IMR-90 (cell line): ENCODE results near the gene KCNT2. TPM values are rescaled to one million over a fixed set of nuclear protein-coding genes. Genes with fewer than 3 reads are reported as not detected.

Source experiments
- ATAC-seq: fragments of 200-7000 bp; cut with Tn5 transposase; 2 replicates; pipeline ENCODE4 v1.9.1; 2020; ENCODE audit warnings: low read depth, mild to moderate bottlenecking, moderate library complexity
- BruUV-seq: library from RNA; stranded (reverse); fragments of 400-500 nt; replicated peaks from 2 replicates; lab custom pipeline; 2021; lab: Mats Ljungman, UMichigan
- CTCF ChIA-PET: fragments of 300-600 bp; formaldehyde crosslinking; extraction: SDS; loops from one replicate; lab custom pipeline; 2021; ENCODE audit warnings: antibody characterized with exemption; lab: Yijun Ruan, JAX
- POLR2A ChIA-PET: fragments of 300-600 bp; sonication (Branson Sonifier 250); formaldehyde crosslinking; loops from one replicate; lab custom pipeline; 2022; ENCODE audit warnings: antibody characterized with exemption; ENCODE audit not compliant: unreplicated experiment; lab: Charles Lee
- DNase-seq: peaks from one replicate; pipeline ENCODE4 v3.0.0; 2013
- H2AFZ ChIP-seq: replicated peaks from 2 replicates; pipeline ENCODE3; 2013; ENCODE audit warnings: low read length, mild to moderate bottlenecking; ENCODE audit not compliant: poor library complexity
- H2AK5ac ChIP-seq: 2 replicates; pipeline ENCODE4 v1.6.1; 2013; ENCODE audit warnings: low read depth, low read length, inconsistent platforms
- H2AK9ac ChIP-seq: replicated peaks from 2 replicates; pipeline ENCODE3; 2013; ENCODE audit warnings: mild to moderate bottlenecking, low read depth, low read length, moderate library complexity; ENCODE audit not compliant: poor library complexity
- H2BK120ac ChIP-seq: 2 replicates; pipeline ENCODE4 v1.6.1; 2013; ENCODE audit warnings: low read depth, low read length, inconsistent platforms
- H2BK15ac ChIP-seq: 3 replicates; pipeline ENCODE4 v1.6.1; 2013; ENCODE audit warnings: low read depth, low read length, inconsistent platforms
- H2BK20ac ChIP-seq: 2 replicates; pipeline ENCODE4 v1.6.1; 2013; ENCODE audit warnings: low read depth, mild to moderate bottlenecking, inconsistent platforms, low read length, moderate library complexity
- H2BK5ac ChIP-seq: 2 replicates; pipeline ENCODE4 v1.6.1; 2013; ENCODE audit warnings: mild to moderate bottlenecking, low read depth, low read length, inconsistent platforms; ENCODE audit not compliant: poor library complexity, severe bottlenecking
- H3K14ac ChIP-seq: replicated peaks from 2 replicates; pipeline ENCODE4 v1.6.1; 2013; ENCODE audit warnings: low read depth, low read length, inconsistent platforms
- H3K18ac ChIP-seq: 2 replicates; pipeline ENCODE4 v1.6.1; 2013; ENCODE audit warnings: low read depth, low read length, control low read depth
- H3K23ac ChIP-seq: 2 replicates; pipeline ENCODE4 v1.6.1; 2013; ENCODE audit warnings: low read depth, low read length, inconsistent platforms
- H3K27ac ChIP-seq: 2 replicates; pipeline ENCODE4 v1.5.1; 2013; ENCODE audit warnings: mild to moderate bottlenecking, control low read depth, low read length; ENCODE audit not compliant: insufficient read depth
- H3K27me3 ChIP-seq: 2 replicates; pipeline ENCODE4 v1.6.1; 2013; ENCODE audit warnings: low read length; ENCODE audit not compliant: control insufficient read depth, insufficient read depth
- H3K36me3 ChIP-seq: 2 replicates; pipeline ENCODE4 v1.6.1; 2013; ENCODE audit warnings: low read length, mixed read lengths; ENCODE audit not compliant: control insufficient read depth, insufficient read depth
- H3K4ac ChIP-seq: 2 replicates; pipeline ENCODE4 v1.6.1; 2013; ENCODE audit warnings: low read depth, low read length, inconsistent platforms
- H3K4me1 ChIP-seq: 2 replicates; pipeline ENCODE4 v1.6.1; 2013; ENCODE audit warnings: low read length, mixed read lengths; ENCODE audit not compliant: control insufficient read depth, insufficient read depth
- H3K4me2 ChIP-seq: 2 replicates; pipeline ENCODE4 v1.6.1; 2013; ENCODE audit warnings: low read depth, mild to moderate bottlenecking, control low read depth, low read length, moderate library complexity
- H3K4me3 ChIP-seq: 2 replicates; pipeline ENCODE4 v1.5.1; 2013; ENCODE audit warnings: low read depth, mild to moderate bottlenecking, control low read depth, low read length, moderate library complexity; ENCODE audit not compliant: insufficient read depth
- H3K56ac ChIP-seq: 2 replicates; pipeline ENCODE4 v1.6.1; 2013; ENCODE audit warnings: low read length, inconsistent platforms; ENCODE audit not compliant: insufficient read depth; ENCODE audit errors: extremely low read depth
- H3K79me1 ChIP-seq, 2 experiments: 2 replicates each; pipeline ENCODE4 v1.6.1; 2013; ENCODE audit warnings: low read length in 2 of 2, inconsistent platforms in 1 of 2, low read depth in 1 of 2
- H3K9ac ChIP-seq: 2 replicates; pipeline ENCODE4 v1.6.1; 2013; ENCODE audit warnings: low read depth, low read length, control low read depth
- H3K9me1 ChIP-seq: 2 replicates; pipeline ENCODE4 v1.6.1; 2013; ENCODE audit warnings: low read length, inconsistent platforms; ENCODE audit not compliant: insufficient read depth
- H3K9me3 ChIP-seq: 2 replicates; pipeline ENCODE4 v1.6.1; 2013; ENCODE audit warnings: low read length; ENCODE audit not compliant: control insufficient read depth, insufficient read depth
- H4K20me1 ChIP-seq: 2 replicates; pipeline ENCODE4 v1.6.1; 2013; ENCODE audit warnings: low read length, inconsistent platforms; ENCODE audit not compliant: insufficient read depth
- H4K5ac ChIP-seq: 2 replicates; pipeline ENCODE4 v1.6.1; 2013; ENCODE audit warnings: mild to moderate bottlenecking, low read depth, low read length, control low read depth
- H4K8ac ChIP-seq, 2 experiments: 2 replicates each; pipeline ENCODE4 v1.6.1; 2013; ENCODE audit warnings: low read depth in 2 of 2, low read length in 2 of 2, control low read depth in 1 of 2, inconsistent platforms in 1 of 2
- H4K91ac ChIP-seq: 2 replicates; pipeline ENCODE4 v1.6.1; 2013; ENCODE audit warnings: low read depth, low read length, inconsistent platforms; ENCODE audit not compliant: insufficient read depth
- BHLHE40 ChIP-seq: fragments of 150-350 bp; IDR thresholded peaks from 2 replicates; pipeline ENCODE4 v1.6.1; 2016; ENCODE audit warnings: mild to moderate bottlenecking, low read depth, low read length
- CEBPB ChIP-seq: IDR thresholded peaks from 2 replicates; pipeline ENCODE4 v1.6.1; 2012; ENCODE audit warnings: low read depth, low read length, improper control_type of control experiment
- CHD1 ChIP-seq: IDR thresholded peaks from 2 replicates; pipeline ENCODE4 v1.6.1; 2012; ENCODE audit warnings: low read depth, low read length, improper control_type of control experiment
- ELK1 ChIP-seq: fragments of 150-350 bp; IDR thresholded peaks from 2 replicates; pipeline ENCODE4 v1.6.1; 2016; ENCODE audit warnings: low read depth, mild to moderate bottlenecking, low read length, moderate library complexity, borderline replicate concordance
- FOS ChIP-seq: fragments of 150-350 bp; IDR thresholded peaks from 2 replicates; pipeline ENCODE4 v1.6.1; 2016; ENCODE audit warnings: low read depth, low read length
- MAFK ChIP-seq: IDR thresholded peaks from 2 replicates; pipeline ENCODE4 v1.6.1; 2012; ENCODE audit warnings: low read depth, low read length, improper control_type of control experiment
- MAZ ChIP-seq: IDR thresholded peaks from 2 replicates; pipeline ENCODE4 v1.6.1; 2012; ENCODE audit warnings: low read depth, mild to moderate bottlenecking, low read length, improper control_type of control experiment, moderate library complexity, borderline replicate concordance
- MXI1 ChIP-seq: IDR thresholded peaks from 2 replicates; pipeline ENCODE4 v1.6.1; 2012; ENCODE audit warnings: low read depth, mild to moderate bottlenecking, low read length, moderate library complexity, borderline replicate concordance
- NFE2L2 ChIP-seq: fragments of 150-350 bp; IDR thresholded peaks from 2 replicates; pipeline ENCODE4 v1.6.1; 2016; ENCODE audit warnings: low read depth, mild to moderate bottlenecking, low read length
- POLR2A ChIP-seq: IDR thresholded peaks from 2 replicates; pipeline ENCODE4 v1.6.1; 2012; ENCODE audit warnings: mild to moderate bottlenecking, low read depth, low read length
- RAD21 ChIP-seq: IDR thresholded peaks from 2 replicates; pipeline ENCODE4 v1.6.1; 2012; ENCODE audit warnings: low read length, improper control_type of control experiment
- RCOR1 ChIP-seq: IDR thresholded peaks from 2 replicates; pipeline ENCODE4 v1.6.1; 2012; ENCODE audit warnings: mild to moderate bottlenecking, low read length, improper control_type of control experiment; ENCODE audit not compliant: insufficient replicate concordance
- RFX5 ChIP-seq: IDR thresholded peaks from 2 replicates; pipeline ENCODE4 v1.8.0; 2012; ENCODE audit warnings: low read depth, mild to moderate bottlenecking, low read length, moderate library complexity
- SMC3 ChIP-seq: fragments of 150-350 bp; IDR thresholded peaks from 2 replicates; pipeline ENCODE4 v1.6.1; 2016; ENCODE audit warnings: low read depth, mild to moderate bottlenecking, antibody characterized with exemption, low read length, moderate library complexity
- USF2 ChIP-seq: fragments of 150-350 bp; IDR thresholded peaks from 2 replicates; pipeline ENCODE4 v1.6.1; 2017; ENCODE audit warnings: mild to moderate bottlenecking, antibody characterized with exemption, low read length, low read depth
- whole genome bisulfite sequencing, 2 experiments: methylation state at CpG; one replicate each; pipeline versions ENCODE4 v1.1.5 to v1.1.7; 2013; ENCODE audit warnings: missing lambda C conversion rate in 2 of 2; ENCODE audit not compliant: insufficient read length in 1 of 2; ENCODE audit errors: extremely low coverage in 2 of 2; 5-methylcytosine and 5-hydroxymethylcytosine counted together
- dilution Hi-C: fragments of 300-500 bp; cut with HindIII; formaldehyde crosslinking; loops from one replicate; pipeline ENCODE4 v1.14.3; 2018; ENCODE audit warnings: low sequenced_read_pairs; ENCODE audit not compliant: unreplicated experiment
- in situ Hi-C: fragments of 300-500 bp; cut with MboI; formaldehyde crosslinking; loops from 3 replicates; pipeline ENCODE4 v1.14.3; 2019; ENCODE audit warnings: low sequenced_read_pairs, inconsistent platforms, mixed read lengths
- intact Hi-C: fragments of 100-400 bp; cut with micrococcal nuclease; formaldehyde crosslinking; loops from 2 replicates; pipeline ENCODE4 v1.10.0; 2022
- polyA plus RNA-seq, 3 experiments: library from polyadenylated mRNA; depleted of rRNA; stranded (reverse); fragments of >200 nt; gene quantifications; 2 replicates each; pipeline ENCODE4 v1.2.3, GENCODE V29; 2012; ENCODE audit warnings: low replicate concordance in 1 of 3
- total RNA-seq: library from RNA; depleted of rRNA; stranded (reverse); fragments of >200 nt; gene quantifications from 2 replicates; pipeline ENCODE4 v1.2.3, GENCODE V29; 2012
- TF ChIP-seq, protein P1 (sequence below): conservative IDR thresholded peaks from 2 replicates; pipeline ENCODE4 v1.5.1; 2012; ENCODE audit warnings: mild to moderate bottlenecking, low read depth, low read length, improper control_type of control experiment

KCNT2 gene
- total and polyA plus RNA-seq, 2 of the 4 experiments (the other 2 are of a cell fraction) = 0.22 to 0.72 TPM

- H2AFZ ChIP-seq = no peak overlapping the region
- H4K91ac ChIP-seq = no peak overlapping the region
- no peaks in the 10 kb centered on the region for H3K79me1 ChIP-seq
- no peaks in the 10 kb centered on the region for H4K20me1 ChIP-seq
- dilution Hi-C loops = no loop called here
- H3K4ac ChIP-seq = no peak overlapping the region
- no peak overlapping the region for H2BK20ac ChIP-seq
- H3K9ac ChIP-seq = no peak overlapping the region
- no CpG with 5 or more reads among the region's 3 CpGs for WGBS, 2 experiments
- no peaks in the 10 kb centered on the region for H3K4me1 ChIP-seq
- no peak overlapping the region for H4K8ac ChIP-seq
- H3K9me3 ChIP-seq = no peaks in the 10 kb centered on the region
- in situ Hi-C loops = no loop called here
- H3K27ac ChIP-seq = no peak overlapping the region
- no peak overlapping the region for H2AK5ac ChIP-seq
- ChIA-PET CTCF (no interaction called here), POLR2A (no interaction called here)
- no peak overlapping the region for H4K5ac ChIP-seq
- ATAC-seq = no peak
- H3K4me3 ChIP-seq = no peak overlapping the region
- no peak for DNase-seq
- H3K4me2 ChIP-seq = no peak overlapping the region
- TF ChIP-seq CHD1 (no peak), MAFK (no peak), BHLHE40 (no peak), MAZ (no peak), FOS (no peak), NFE2L2 (no peak), RCOR1 (no peak), USF2 (no peak), MXI1 (no peak), POLR2A (no peak), CEBPB (no peak), SMC3 (no peak), RAD21 (no peak), ELK1 (no peak), RFX5 (no peak)
- TF ChIP-seq, protein P1, sequence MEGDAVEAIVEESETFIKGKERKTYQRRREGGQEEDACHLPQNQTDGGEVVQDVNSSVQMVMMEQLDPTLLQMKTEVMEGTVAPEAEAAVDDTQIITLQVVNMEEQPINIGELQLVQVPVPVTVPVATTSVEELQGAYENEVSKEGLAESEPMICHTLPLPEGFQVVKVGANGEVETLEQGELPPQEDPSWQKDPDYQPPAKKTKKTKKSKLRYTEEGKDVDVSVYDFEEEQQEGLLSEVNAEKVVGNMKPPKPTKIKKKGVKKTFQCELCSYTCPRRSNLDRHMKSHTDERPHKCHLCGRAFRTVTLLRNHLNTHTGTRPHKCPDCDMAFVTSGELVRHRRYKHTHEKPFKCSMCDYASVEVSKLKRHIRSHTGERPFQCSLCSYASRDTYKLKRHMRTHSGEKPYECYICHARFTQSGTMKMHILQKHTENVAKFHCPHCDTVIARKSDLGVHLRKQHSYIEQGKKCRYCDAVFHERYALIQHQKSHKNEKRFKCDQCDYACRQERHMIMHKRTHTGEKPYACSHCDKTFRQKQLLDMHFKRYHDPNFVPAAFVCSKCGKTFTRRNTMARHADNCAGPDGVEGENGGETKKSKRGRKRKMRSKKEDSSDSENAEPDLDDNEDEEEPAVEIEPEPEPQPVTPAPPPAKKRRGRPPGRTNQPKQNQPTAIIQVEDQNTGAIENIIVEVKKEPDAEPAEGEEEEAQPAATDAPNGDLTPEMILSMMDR = no peak
- H3K23ac ChIP-seq = no peak overlapping the region
- no peak overlapping the region for H2BK15ac ChIP-seq
- no peaks in the 10 kb centered on the region for H3K27me3 ChIP-seq
- intact Hi-C loops = no loop called here
- H2BK5ac ChIP-seq = no peak overlapping the region
- H3K14ac ChIP-seq = no peak overlapping the region
- no peaks in the 10 kb centered on the region for H3K36me3 ChIP-seq
- no TSS peak for BruUV-seq
- no peaks in the 10 kb centered on the region for H3K9me1 ChIP-seq
- no peak overlapping the region for H2BK120ac ChIP-seq
- no peak overlapping the region for H3K18ac ChIP-seq
- no peak overlapping the region for H2AK9ac ChIP-seq
- H3K56ac ChIP-seq = no peak overlapping the region
Observed at GRCh38 chr1:196516373-196516772, 91.9 kb downstream of the KCNT2 start.
